GM19452 (cell line): Measurements from ENCODE around the gene DIP2C.
"Not testable (repeated sequence)": the region's sequence is repeated elsewhere in the genome, so short reads cannot be mapped to it uniquely, and the experiment has no call there.

ENCODE experiments used
- ATAC-seq: cut with Tn5 transposase; IDR thresholded peaks from one replicate; pipeline ENCODE4 v1.9.1; 2021; ENCODE audit not compliant: unreplicated experiment

Gene DIP2C

DNA sequence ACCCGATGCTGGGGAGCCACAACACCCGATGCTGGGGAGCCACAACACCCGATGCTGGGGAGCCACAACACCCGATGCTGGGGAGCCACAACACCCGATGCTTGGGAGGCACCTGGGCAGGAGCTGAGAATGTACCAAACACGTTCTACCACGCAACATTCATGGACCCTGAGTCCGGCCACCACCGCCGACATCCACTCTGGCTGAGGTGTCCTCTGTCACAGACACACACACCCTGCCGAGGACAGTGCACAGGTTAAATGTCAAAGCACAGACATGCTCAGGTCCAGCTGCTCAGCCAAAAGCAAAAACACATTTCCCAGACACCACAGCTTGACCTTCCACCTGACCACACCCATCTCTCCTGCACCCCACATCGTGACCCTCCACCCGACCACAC lies 148.4 kb downstream of the DIP2C start:
- no peak for ATAC-seq

- no peak for ATAC-seq
These were observed 150.6 kb downstream of the DIP2C start for GRCh38 chr10:538895-539294.

- no peak for ATAC-seq
These were observed 152.5 kb downstream of the DIP2C start for GRCh38 chr10:536935-537334.

DNA sequence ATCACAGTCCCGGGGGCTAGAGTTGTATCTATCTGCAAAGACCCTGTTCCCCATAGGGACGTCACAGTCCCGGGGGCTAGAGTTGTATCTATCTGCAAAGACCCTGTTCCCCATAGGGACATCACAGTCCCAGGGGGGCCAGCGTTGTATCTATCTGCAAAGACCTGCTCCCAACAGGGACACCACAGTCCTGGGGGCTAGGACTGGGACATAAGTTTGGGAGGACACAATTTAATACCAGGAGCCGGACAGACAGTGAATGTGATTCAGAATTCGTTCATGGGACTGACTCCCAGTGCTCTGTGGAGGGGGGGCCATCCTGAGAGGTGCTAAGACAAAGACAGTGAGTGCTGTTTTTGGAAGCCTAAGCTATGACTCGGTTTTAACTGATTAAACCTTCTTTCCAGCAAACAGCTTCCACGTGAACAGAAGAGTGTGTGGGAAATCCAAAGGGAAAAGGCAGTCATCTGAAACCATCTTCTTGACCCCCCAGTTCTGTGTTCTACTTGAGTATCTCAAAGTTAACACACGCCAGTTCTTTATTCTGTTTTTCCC lies 153.0 kb downstream of the DIP2C start:
- no peak for ATAC-seq

DNA sequence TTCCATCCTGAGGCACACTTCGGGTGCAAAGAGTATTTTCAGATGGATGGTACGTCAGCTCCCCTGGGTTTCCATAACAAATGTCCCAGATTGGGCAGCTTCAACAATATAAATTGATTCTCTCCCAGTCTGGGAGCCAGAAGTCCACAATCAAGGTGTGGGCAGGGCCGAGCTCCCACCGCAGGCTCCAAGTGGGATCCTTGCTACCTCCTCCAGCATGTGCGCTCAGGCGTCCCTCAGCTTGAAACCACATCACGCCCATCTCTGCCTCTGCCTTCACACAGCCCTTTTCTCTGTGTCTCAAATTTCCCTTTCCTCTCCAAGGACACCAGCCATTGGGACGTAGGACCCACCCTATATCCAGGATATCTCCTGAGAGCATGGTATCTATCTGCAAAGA lies 153.5 kb downstream of the DIP2C start:
- ATAC-seq: no peak

DNA sequence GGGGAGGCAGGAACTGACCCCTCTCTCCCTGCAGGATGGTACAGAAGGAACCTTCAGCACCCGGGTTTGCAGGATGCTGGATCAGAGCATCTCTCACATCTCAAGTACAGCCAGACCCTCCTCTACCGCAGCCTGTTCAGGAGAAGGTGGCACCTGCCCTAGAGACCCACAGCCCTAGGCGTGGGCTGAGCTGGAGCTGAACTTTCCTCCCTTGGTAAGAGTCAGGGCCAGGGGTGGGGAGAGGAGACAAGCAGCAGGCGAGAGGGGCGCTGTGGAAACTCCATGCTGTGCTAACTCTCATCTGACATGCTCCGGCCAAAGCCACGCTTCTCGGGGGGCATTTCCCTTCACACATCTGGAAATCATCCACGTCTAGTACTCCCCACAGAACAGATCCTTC lies 154.4 kb downstream of the DIP2C start:
- ATAC-seq: no peak

DNA sequence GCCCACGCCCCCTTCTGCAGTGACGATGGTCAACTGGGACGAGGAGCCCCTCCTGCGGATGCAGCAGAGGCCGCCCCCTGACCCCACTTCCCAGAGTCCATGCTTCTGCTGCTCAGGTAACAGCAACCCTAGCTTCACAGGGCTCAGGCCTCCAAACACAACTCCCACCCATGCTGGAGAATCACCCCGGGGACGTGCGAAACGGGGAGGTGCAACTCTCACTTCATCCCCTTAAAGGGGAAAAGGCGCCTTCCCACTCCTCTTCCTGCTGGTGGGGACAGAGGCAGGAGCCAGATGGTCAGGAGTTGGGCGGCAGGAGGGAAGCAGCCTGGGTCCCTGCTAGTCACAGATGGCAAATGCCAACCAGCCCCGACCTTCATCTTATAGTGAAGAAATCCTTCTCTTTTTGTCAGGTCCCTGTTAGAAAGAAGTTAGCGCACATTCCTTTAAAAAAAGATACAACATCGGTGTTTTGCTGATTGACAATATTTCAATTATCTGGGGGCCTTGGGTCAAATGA lies 155.4 kb downstream of the DIP2C start:
- no peak for ATAC-seq

- no peak for ATAC-seq
These were observed 155.9 kb downstream of the DIP2C start for GRCh38 chr10:533611-534010.

DNA sequence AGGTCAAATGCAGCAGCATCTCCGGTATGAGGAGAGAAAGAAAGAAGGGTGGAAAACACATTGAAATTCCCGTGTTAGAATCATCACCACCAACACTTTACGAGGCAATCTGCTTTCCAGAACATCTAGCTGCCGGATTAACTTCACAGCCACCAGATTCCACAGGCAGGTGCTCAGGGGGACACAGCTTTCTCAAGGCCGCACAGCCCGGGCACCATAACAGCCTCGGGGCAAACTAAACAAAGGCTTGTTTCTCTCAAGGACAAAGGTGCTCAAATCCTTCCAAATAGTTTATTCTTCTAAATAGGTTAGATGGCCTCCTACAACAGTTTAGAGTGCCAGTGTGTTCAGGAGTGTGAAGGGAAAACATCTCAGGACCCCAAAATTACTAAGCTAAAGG lies 156.3 kb downstream of the DIP2C start:
- no peak for ATAC-seq

DNA sequence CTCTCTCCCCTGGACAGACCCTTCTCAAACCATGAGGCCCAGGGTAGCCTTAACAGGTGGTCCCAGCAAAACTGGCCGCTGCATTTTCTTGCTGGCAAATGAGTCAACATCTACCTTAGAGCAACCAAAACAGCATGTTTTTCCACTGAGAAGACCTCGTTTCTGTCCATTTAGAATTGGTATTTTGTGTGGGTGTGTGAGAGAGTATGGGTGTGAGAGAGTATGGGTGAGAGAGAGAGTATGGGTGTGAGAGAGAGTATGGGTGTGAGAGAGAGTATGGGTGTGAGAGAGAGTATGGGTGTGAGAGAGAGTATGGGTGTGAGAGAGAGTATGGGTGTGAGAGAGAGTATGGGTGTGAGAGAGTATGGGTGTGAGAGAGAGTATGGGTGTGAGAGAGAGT lies 157.1 kb downstream of the DIP2C start:
- not testable (repeated sequence) for ATAC-seq

DNA sequence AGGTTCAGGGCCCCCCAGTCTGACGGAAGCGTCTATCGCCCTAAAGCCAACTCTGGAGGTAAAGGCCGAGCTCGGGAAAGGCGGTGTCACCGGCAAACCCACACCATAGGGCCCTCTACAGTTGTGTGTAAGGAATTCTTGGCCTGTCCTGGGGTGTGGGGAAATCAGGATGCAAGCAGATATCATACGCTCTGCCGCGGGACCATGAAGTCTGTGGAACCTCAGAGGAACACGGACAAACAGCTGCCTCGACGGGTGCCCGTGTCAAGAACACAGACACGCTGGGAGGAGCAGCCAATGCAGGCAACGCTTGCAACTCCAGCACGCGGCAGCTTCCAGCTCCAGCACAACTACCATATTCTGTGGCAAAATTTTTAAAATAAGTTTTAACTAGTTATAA lies 157.9 kb downstream of the DIP2C start:
- ATAC-seq: no peak

- no peak for ATAC-seq
These were observed 158.8 kb downstream of the DIP2C start for GRCh38 chr10:530717-531116.

GRCh38 chr10:529468-530230 lies 159.8 kb downstream of the DIP2C start:
- no peak for ATAC-seq

- ATAC-seq: no peak
These were observed 161.0 kb downstream of the DIP2C start for GRCh38 chr10:528173-529165.

- ATAC-seq: no peak
These were observed 162.1 kb downstream of the DIP2C start for GRCh38 chr10:527416-527815.

GRCh38 chr10:526651-527312 lies 162.7 kb downstream of the DIP2C start:
- no peak for ATAC-seq

GRCh38 chr10:525565-526315 lies 163.7 kb downstream of the DIP2C start:
- no peak for ATAC-seq

GRCh38 chr10:523925-524324 lies 165.5 kb downstream of the DIP2C start:
- no peak for ATAC-seq

DNA sequence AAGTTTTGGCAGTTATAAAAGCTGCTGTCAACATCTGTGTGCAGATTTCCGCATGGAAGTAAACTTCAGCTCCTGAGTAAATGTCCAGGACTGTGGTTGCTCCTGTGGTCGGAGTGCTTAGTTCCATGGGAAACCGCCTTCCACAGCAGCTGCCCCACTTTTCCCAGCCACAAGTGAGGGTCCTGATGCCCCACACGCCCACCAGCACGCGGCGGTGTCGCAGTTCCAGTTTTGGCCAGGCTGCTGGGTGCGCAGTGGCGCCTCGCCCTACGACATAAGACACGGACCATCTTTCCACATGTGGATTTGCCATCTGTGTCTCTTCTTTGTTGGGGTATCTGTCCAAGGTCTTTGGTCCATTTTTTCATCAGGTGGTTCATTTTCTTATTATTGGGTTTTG lies 167.1 kb downstream of the DIP2C start:
- no peak for ATAC-seq
